GM21381 (cell line): ENCODE data around the gene SUCLG2.

Source experiments
- ATAC-seq: cut with Tn5 transposase; IDR thresholded peaks from one replicate; pipeline ENCODE4 v1.9.1; 2021; ENCODE audit warnings: mild to moderate bottlenecking, moderate library complexity; ENCODE audit not compliant: unreplicated experiment

SUCLG2 gene

DNA sequence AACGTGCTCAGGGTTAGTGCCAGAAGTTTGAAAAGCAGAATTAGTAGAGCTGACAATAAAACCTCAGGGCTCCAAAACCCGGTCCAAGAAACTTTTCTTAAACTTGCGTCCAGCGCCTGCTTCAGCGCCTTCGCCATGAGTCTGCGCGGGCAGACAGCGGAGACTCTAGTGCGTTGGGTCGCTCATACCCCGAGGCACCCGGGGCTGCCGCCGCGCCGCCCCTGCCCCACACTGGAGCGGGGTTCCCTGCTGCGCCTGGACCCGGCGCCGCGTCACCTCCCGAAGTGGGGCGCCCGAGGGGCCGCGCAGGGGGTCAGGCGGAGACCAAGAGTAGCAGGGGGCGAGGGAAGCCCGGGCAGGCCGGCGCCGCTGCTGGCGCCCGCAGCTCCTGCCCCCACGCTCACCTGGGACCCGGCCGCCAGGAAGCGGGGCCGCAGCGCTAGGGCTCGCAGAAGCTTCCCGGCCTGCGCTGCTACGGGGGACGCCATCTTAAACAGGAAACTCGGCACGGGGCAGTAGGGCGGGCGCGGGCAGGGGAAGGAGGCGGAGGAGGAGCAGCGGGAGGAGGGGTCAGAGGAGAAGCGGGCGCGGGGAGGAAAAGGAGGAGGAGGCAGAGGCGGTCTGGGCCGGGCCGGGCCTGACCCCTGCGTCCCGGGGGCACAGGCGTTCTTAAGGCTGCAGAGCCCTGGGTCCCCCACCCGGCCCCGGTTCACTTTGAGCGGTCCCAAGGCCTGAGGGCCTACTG is at the start of gene SUCLG2:
Gene SUCLG2 (minus strand): TSS at position 514 of the 745 bp plus-strand sequence. CDS start 26 bp downstream, at position 488.
- ATAC-seq = peak; percentile 63

DNA sequence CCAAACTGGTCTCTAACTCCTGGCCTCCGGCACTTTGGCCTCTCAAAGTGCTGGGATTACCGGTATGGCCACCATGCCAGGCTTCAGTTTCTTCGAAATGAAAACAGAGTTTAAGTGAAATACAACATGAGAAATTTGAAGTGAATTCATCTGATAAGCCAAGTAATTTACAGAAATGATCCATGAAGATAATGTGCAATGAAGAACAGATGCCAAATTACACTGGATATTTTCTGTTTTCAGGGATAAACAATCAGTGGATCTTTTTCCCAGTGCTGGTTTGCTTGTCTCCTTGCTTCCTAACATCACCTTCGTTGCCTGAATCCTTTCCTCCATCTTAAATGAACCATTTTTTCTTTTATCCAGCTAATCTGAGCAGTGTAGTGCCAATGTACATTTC is 46.2 kb upstream of the SUCLG2 start:
- ATAC-seq = no peak

DNA sequence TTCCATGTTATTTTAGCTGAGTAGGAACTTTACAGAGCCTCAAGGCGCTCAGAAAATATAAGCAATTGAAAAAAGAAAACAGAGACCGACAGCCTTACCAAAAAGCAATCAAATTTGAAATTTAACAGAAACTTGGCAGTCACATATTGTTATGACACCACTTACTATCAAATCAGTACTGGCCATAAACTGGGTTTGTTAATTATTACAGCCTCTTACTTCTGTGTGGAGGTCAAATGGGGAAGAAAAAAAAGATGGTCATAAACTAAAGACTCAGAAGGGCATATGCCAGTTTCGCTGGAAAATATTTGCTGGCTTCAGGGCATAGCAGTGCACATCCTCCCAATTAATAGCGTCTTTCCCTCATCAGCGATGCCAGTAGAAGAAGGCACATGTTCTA is 45.5 kb upstream of the SUCLG2 start:
- no peak for ATAC-seq

- no peak for ATAC-seq
Observed at GRCh38 chr3:67692621-67693020, 38.2 kb upstream of the SUCLG2 start.

DNA sequence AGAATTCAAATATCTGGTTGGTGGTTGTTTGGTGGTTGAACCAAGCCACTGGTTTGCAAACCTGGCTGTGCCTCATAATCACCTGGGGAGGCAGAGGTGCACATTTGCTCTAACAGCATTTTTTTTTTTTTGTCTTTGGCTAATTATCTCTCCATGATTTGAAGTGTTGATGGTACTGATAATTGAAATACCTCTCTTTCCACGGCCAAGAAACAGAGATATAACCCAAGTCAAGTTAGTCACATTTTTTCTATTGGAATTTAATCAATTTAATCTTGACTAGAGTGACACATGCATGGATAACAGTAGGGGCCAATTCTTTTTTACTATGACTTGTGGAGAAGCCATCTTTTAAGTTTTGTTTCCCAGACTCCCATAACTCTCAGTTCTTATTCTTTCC is 37.5 kb upstream of the SUCLG2 start:
- ATAC-seq = no peak

- no peak for ATAC-seq
Observed at GRCh38 chr3:67691207-67691606, 36.8 kb upstream of the SUCLG2 start.

- ATAC-seq = no peak
Observed at GRCh38 chr3:67689806-67690205, 35.4 kb upstream of the SUCLG2 start.

DNA sequence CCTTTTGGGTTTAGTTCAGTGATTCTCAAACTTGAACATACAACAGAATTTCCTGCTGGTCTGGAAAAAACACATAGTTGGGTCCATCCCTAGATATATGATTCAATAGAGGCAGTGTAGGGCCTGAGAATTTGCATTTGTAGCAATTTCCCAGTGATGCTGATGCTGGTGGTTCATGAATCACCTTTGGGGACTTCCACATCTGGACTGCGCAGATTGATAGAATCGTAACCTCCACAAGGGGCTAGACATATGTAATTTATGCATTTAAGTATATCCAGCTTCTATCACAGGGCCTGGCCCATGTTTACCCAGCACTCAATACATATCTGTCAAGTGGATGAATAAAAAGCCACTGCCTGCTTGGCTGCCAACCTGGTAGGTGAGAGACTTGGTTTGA is 33.8 kb upstream of the SUCLG2 start:
- ATAC-seq = no peak

GRCh38 chr3:67686069-67686468 is 31.7 kb upstream of the SUCLG2 start:
- ATAC-seq = no peak

DNA sequence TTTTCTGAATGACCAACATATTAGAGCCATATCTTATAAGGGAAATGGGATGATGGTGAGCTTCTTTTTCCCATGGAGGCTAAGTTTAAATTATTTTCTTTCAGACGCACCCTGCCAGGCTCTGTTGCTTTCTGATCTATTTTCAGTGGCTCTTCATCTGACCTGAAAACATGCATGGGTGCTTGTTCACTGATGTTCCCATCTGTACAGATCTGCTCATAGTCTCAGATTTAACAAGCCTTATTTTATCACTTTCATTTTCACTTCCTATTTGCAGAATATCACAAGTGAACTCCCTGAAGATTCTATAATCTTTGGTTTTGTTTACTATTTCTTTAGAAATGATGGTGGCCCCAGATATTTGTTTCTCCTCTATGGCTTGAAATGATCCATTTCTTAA is 31.1 kb upstream of the SUCLG2 start:
- ATAC-seq = peak; percentile 99

- no peak for ATAC-seq
Observed at GRCh38 chr3:67684211-67684610, 29.8 kb upstream of the SUCLG2 start.

GRCh38 chr3:67683522-67683921 is 29.1 kb upstream of the SUCLG2 start:
- ATAC-seq = no peak

- peak; percentile 80 for ATAC-seq
Observed at GRCh38 chr3:67678665-67679064, 24.3 kb upstream of the SUCLG2 start.

DNA sequence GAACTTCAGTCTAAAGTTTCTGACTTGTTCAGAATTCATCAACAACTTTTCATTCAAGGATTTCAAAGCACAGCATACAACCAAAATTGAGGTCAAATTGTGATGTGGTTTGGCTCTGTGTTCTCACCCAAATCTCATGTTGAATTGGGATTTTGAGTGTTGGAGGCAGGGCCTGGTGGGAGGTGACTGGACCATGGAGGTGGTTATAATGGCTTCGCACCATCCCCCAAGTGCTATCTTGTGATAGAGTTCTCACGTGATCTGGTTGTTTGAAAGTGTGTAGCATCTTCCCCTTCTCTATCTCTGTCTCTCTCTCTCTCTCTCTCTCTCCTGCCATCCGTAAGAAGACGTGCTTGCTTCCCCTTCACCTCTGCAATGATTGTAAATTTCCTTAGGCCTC is 19.6 kb upstream of the SUCLG2 start:
- ATAC-seq = no peak

DNA sequence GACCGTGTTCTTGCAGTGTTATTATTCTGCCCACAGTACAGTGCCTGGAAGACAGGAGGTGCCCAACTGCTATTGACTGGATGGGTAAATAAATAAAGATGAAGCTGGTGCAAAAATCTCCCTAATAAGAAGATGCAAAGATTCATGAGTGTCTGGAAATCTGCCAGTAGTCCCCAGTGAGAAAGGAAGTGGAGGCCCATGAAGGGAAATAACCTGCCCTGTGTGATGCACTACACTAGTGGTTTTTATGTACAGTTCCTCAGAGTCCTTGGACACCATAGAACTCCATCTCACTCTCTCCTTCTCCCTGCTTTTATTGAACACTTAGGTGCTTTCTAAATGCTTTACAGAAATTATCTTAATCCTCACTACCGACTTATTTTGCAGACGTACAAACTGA is 8.3 kb upstream of the SUCLG2 start:
- ATAC-seq = peak; percentile 62

DNA sequence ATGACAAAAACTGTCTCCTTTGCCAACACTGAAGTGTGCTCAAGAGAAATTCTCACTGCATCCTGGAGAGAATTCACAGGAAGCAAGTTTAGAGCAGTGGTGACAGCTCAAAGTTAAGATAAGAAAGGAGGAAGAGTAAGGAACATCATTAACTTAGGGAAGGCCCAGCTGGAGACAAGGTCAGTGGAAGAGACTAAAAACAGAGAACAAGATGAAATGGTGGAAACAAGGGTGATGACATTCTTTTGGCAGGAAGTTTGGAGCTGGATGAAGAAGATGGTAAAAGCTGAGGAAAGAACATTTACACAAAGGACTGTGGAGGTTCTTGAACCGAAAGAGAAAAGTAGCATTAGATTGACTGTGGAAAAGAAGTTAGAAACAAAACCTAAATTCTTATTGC is 6.7 kb upstream of the SUCLG2 start:
- ATAC-seq = no peak

DNA sequence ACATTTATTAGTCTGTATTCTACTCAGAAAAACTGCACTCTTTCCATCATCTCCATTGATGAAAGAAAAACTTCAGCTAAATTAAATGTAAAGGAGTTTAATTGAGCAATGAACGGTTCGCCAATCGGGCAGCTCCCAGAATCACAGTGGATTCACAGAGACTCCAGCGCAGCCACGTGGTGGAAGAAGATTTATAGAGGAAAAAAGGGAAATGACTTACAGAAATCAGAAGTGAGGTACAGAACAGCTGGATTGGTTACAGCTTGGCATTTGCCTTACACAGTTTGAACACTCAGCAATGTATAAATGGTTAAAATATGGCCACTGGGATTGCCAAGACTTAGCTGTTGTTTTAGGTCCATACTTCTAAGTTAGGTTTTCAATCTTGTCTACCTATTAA is 2.8 kb upstream of the SUCLG2 start:
- ATAC-seq = no peak

- no peak for ATAC-seq
Observed at GRCh38 chr3:67656614-67657013, 2.2 kb upstream of the SUCLG2 start.

DNA sequence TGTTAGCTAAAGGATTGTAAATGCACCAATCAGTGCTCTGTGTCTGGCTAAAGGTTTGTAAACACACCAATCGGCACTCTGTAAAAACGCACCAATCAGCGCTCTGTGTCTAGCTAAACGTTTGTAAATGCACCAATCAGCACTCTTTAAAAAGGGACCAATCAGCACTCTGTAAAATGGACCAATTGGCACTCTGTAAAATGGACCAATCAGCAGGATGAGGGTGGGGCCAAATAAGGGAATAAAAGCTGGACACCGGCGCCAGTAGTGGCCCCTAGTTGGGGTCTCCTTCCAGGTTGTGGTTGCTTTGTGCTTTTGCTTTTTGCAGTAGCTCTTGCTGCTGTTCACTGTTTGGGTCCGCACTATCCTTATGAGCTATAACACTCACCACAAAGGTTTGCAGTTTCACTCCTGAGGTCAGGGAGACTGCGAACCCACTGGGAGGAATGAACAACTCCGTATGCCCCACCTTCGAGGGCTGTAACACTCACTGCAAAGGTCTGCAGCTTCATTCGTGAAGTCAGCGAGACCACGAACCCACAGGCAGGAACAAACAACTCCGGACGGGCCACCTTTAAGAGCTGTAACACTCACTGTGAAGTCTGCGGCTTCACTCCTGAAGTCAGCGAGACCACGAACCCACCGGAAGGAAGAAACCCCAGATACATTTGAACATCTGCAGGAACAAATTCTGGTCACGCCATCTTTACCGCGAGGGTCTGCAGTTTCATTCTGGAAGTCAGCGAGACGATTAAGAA is 1.1 kb upstream of the SUCLG2 start:
- peak; percentile 63 for ATAC-seq

- no peak for ATAC-seq
Observed at GRCh38 chr3:67654844-67655177, 399 bp upstream of the SUCLG2 start.

- ATAC-seq = peak; percentile 12
Observed at GRCh38 chr3:67653425-67654098, 850 bp downstream of the SUCLG2 start.

GRCh38 chr3:67650084-67650483 is 4.3 kb downstream of the SUCLG2 start:
- ATAC-seq = no peak
